PC-9 (cell line): Measurements from ENCODE around the gene SDF2.
"Not testable (repeated sequence)": the region's sequence is repeated elsewhere in the genome, so short reads cannot be mapped to it uniquely, and the experiment has no call there.

Experiments used
- EZH2 ChIP-seq: fragments of 200-600 bp; sonication (generic); IDR thresholded peaks from 2 replicates; pipeline ENCODE4 v1.8.0; 2017; ENCODE audit warnings: antibody characterized with exemption, low read depth
- TF ChIP-seq, protein P1 (sequence below): fragments of 200-600 bp; sonication (generic); conservative IDR thresholded peaks from 2 replicates; pipeline ENCODE4 v1.6.1; 2017; ENCODE audit warnings: mixed run types, antibody characterized with exemption, mild to moderate bottlenecking, moderate library complexity

DNA sequence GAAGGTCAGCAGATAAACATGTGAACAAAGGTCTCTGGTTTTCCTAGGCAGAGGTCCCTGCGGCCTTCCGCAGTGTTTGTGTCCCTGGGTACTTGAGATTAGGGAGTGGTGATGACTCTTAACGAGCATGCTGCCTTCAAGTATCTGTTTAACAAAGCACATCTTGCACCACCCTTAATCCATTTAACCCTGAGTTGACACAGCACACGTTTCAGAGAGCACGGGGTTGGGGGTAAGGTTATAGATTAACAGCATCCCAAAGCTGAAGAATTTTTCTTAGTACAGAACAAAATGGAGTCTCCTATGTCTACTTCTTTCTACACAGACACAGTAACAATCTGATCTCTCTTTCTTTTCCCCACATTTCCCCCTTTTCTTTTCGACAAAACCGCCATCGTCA, 3.4 kb downstream of the SDF2 start:
- TF ChIP-seq, protein P1, sequence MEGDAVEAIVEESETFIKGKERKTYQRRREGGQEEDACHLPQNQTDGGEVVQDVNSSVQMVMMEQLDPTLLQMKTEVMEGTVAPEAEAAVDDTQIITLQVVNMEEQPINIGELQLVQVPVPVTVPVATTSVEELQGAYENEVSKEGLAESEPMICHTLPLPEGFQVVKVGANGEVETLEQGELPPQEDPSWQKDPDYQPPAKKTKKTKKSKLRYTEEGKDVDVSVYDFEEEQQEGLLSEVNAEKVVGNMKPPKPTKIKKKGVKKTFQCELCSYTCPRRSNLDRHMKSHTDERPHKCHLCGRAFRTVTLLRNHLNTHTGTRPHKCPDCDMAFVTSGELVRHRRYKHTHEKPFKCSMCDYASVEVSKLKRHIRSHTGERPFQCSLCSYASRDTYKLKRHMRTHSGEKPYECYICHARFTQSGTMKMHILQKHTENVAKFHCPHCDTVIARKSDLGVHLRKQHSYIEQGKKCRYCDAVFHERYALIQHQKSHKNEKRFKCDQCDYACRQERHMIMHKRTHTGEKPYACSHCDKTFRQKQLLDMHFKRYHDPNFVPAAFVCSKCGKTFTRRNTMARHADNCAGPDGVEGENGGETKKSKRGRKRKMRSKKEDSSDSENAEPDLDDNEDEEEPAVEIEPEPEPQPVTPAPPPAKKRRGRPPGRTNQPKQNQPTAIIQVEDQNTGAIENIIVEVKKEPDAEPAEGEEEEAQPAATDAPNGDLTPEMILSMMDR = not testable (repeated sequence)
- TF ChIP-seq EZH2 = not testable (repeated sequence)
